Activated T-cell treated with anti-CD3 and anti-CD28 coated beads, Interleukin-2, amount 50 U/mL, for 24 hours (primary cell): ENCODE data around the gene PRICKLE2.

ENCODE experiments used
- DNase-seq: peaks from one replicate; pipeline ENCODE4 v3.0.0-alpha.2; 2020
- H3K27ac Mint-ChIP-seq: 2 replicates; pipeline ENCODE4 v1.8.0; 2020; ENCODE audit warnings: mild to moderate bottlenecking, mixed read lengths
- H3K27me3 Mint-ChIP-seq: 2 replicates; pipeline ENCODE4 v1.8.0; 2020; ENCODE audit warnings: mixed read lengths
- H3K36me3 Mint-ChIP-seq: 2 replicates; pipeline ENCODE4 v1.8.0; 2020; ENCODE audit warnings: low read depth, mixed read lengths
- H3K4me1 Mint-ChIP-seq: 2 replicates; pipeline ENCODE4 v1.8.0; 2020; ENCODE audit warnings: low read depth, mixed read lengths
- H3K4me3 Mint-ChIP-seq: 2 replicates; pipeline ENCODE4 v1.8.0; 2020; ENCODE audit warnings: mild to moderate bottlenecking, moderate library complexity, mixed read lengths
- H3K9me3 Mint-ChIP-seq: 2 replicates; pipeline ENCODE4 v1.8.0; 2020; ENCODE audit warnings: mixed read lengths

Gene PRICKLE2

DNA sequence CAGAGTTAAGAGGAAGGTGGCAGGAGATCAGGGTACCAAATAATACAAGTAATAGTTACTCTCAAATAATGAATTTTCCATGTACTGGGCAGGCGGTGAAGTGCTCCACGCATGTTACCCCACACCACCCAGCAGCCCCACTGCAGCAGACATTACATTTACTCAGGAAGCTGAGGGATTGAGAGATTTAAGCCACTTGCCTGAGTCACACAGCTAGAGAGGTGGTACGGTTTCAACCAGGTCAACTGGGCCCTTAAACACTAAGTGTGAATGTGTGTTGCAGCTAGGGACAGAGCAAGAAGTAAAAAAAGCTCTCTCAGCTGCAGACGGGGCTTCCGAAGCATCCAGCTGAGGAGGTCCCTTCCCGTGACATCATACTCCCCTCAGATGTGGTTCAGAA is 91.3 kb downstream of the PRICKLE2 start:
- H3K4me1 Mint-ChIP-seq, result no peaks in the 10 kb centered on the region
- no peaks in the 10 kb centered on the region for H3K9me3 Mint-ChIP-seq
- no peak overlapping the region for H3K27ac Mint-ChIP-seq
- no peak overlapping the region for H3K4me3 Mint-ChIP-seq
- no peak for DNase-seq
- no peaks in the 10 kb centered on the region for H3K27me3 Mint-ChIP-seq
- no peaks in the 10 kb centered on the region for H3K36me3 Mint-ChIP-seq

DNA sequence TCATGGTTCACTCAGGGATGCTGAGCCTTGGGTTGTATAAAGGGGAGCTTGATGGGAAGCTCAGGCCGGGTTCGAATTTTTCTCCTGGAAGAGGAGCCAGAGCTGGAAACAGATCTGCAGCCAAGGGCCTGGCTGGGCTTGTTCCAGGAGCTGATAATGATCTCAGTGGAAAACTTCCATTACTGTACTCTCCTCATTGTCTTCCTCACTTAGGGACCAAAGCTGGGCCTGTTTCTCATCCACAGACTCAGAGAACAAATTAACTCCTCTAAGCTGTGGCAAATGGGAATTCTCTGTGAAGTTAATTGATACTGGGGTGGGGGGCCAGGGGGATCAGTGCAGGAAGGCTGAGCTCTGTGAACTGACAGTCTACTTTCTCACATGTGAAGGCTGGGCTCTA is 92.0 kb downstream of the PRICKLE2 start:
- DNase-seq, result no peak
- no peaks in the 10 kb centered on the region for H3K36me3 Mint-ChIP-seq
- no peak overlapping the region for H3K27ac Mint-ChIP-seq
- H3K27me3 Mint-ChIP-seq, result no peaks in the 10 kb centered on the region
- H3K4me1 Mint-ChIP-seq, result no peaks in the 10 kb centered on the region
- no peak overlapping the region for H3K4me3 Mint-ChIP-seq
- H3K9me3 Mint-ChIP-seq, result no peaks in the 10 kb centered on the region

DNA sequence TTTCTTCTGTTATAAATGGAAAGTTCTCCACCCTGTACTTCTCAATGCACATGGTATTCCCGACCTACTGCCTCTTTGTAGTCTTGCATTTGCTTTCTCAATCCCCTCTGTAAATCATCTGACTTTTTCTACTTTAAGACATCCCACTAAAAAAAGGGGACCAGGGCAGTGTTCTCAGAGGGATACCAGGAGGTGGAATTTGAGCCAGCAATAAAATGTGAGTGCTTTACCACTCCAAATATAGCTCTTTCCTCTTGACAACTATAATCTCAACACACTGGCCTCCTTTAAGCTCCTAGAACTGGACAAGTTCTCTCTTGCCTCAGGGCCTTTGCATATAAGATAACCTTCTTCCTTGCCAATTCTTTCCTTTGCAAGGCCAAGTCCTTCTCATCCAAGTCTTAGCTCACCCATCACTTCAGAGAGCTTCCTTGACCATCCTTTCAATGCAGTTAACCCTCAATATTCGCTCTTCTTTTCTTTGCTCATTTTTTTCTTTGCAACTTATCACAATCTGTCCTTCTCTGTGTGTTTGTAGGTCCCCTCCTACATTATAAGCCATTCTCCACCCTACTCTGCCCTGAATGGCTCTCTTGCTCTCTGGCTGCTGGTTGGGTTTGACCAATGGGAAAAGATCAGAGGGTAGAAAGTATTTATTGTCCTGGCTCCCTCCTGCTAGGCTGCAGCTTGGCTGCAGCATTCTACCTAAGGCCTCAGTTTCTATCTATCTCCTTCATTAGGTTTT is 93.4 kb downstream of the PRICKLE2 start:
- H3K9me3 Mint-ChIP-seq, result no peaks in the 10 kb centered on the region
- no peak overlapping the region for H3K4me3 Mint-ChIP-seq
- no peaks in the 10 kb centered on the region for H3K4me1 Mint-ChIP-seq
- H3K27me3 Mint-ChIP-seq, result peaks cover 12% of the 10 kb centered on the region
- no peak for DNase-seq
- H3K27ac Mint-ChIP-seq, result no peak overlapping the region
- no peaks in the 10 kb centered on the region for H3K36me3 Mint-ChIP-seq

GRCh38 chr3:64130436-64130835 is 94.8 kb downstream of the PRICKLE2 start:
- Mint-ChIP-seq H3K27ac (no peak overlapping the region), H3K4me1 (no peaks in the 10 kb centered on the region), H3K36me3 (no peaks in the 10 kb centered on the region), H3K4me3 (no peak overlapping the region), H3K9me3 (no peaks in the 10 kb centered on the region), H3K27me3 (peaks cover 14% of the 10 kb centered on the region)
- no peak for DNase-seq

GRCh38 chr3:64129581-64129980 is 95.7 kb downstream of the PRICKLE2 start:
- no peak overlapping the region for H3K27ac Mint-ChIP-seq
- H3K4me1 Mint-ChIP-seq, result no peaks in the 10 kb centered on the region
- H3K27me3 Mint-ChIP-seq, result peaks cover 14% of the 10 kb centered on the region
- H3K9me3 Mint-ChIP-seq, result no peaks in the 10 kb centered on the region
- no peak for DNase-seq
- H3K4me3 Mint-ChIP-seq, result no peak overlapping the region
- no peaks in the 10 kb centered on the region for H3K36me3 Mint-ChIP-seq

DNA sequence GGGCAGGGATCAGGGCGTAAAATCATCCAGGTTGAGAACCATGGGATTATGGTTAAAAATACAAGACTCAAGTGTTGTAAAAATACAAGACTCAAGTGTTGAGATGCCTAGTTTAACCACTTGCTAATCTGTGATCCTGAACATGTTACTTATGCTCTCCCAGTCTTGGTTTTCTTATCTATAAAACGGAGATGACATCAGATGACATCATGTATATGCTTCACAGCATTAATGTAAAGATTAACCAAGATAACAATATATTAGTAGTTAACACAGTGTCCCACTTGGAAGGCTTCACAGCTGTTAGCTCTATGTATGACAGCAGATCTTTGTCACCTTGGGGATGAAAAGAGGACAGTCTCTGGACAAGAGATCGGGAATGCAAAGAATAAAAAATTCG is 96.2 kb downstream of the PRICKLE2 start:
- Mint-ChIP-seq H3K9me3 (no peaks in the 10 kb centered on the region), H3K27me3 (peaks cover 14% of the 10 kb centered on the region), H3K36me3 (no peaks in the 10 kb centered on the region), H3K4me1 (no peaks in the 10 kb centered on the region), H3K27ac (no peak overlapping the region), H3K4me3 (no peak overlapping the region)
- no peak for DNase-seq

- Mint-ChIP-seq H3K9me3 (no peaks in the 10 kb centered on the region), H3K27me3 (peaks cover 14% of the 10 kb centered on the region)
Measured at GRCh38 chr3:64125561-64125960, 99.7 kb downstream of the PRICKLE2 start.

GRCh38 chr3:64123931-64124330 is 101.3 kb downstream of the PRICKLE2 start:
- H3K9me3 Mint-ChIP-seq, result peaks cover 4% of the 10 kb centered on the region

More at GRCh38 chr3:64125561-64125960, 99.7 kb downstream of the PRICKLE2 start:
- Mint-ChIP-seq H3K36me3 (no peaks in the 10 kb centered on the region), H3K4me1 (no peaks in the 10 kb centered on the region), H3K27ac (no peak overlapping the region), H3K4me3 (no peak overlapping the region)
- no peak for DNase-seq

DNA sequence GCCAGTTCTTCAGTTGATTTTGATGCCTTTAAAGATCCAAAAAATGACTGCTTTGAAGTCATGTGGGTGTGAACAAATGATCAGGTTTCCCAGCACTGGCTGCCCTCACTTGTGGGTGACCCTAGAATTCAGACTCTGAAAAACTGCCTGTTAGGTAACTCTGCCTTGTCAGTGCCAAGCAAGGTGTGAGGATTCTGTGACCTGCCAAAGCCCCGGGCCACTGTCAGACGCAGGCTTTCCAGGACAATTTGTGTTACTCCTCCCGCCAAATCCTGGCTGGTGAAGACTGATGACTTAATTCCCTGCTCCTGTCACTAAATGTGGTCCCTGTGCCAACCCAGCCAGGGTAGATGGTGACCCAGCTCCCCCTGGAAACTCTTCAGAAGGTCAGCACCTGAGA is 102.8 kb downstream of the PRICKLE2 start:
- Mint-ChIP-seq H3K4me1 (no peaks in the 10 kb centered on the region), H3K27ac (no peak overlapping the region), H3K27me3 (peaks cover 14% of the 10 kb centered on the region), H3K9me3 (peaks cover 6% of the 10 kb centered on the region), H3K36me3 (no peaks in the 10 kb centered on the region), H3K4me3 (no peak overlapping the region)
- no peak for DNase-seq

More at GRCh38 chr3:64123931-64124330, 101.3 kb downstream of the PRICKLE2 start:
- no peak overlapping the region for H3K27ac Mint-ChIP-seq
- H3K36me3 Mint-ChIP-seq, result no peaks in the 10 kb centered on the region
- H3K27me3 Mint-ChIP-seq, result peaks cover 19% of the 10 kb centered on the region
- DNase-seq, result no peak
- H3K4me3 Mint-ChIP-seq, result no peak overlapping the region
- no peaks in the 10 kb centered on the region for H3K4me1 Mint-ChIP-seq

- Mint-ChIP-seq H3K4me1 (no peaks in the 10 kb centered on the region), H3K27ac (no peak overlapping the region), H3K36me3 (no peaks in the 10 kb centered on the region), H3K27me3 (peaks cover 8% of the 10 kb centered on the region), H3K4me3 (no peak overlapping the region), H3K9me3 (peaks cover 6% of the 10 kb centered on the region)
- DNase-seq, result no peak
Measured at GRCh38 chr3:64121750-64122311, 103.4 kb downstream of the PRICKLE2 start.

- Mint-ChIP-seq H3K4me3 (no peak overlapping the region), H3K27me3 (peaks cover 7% of the 10 kb centered on the region)
Measured at GRCh38 chr3:64120876-64121275, 104.4 kb downstream of the PRICKLE2 start.

DNA sequence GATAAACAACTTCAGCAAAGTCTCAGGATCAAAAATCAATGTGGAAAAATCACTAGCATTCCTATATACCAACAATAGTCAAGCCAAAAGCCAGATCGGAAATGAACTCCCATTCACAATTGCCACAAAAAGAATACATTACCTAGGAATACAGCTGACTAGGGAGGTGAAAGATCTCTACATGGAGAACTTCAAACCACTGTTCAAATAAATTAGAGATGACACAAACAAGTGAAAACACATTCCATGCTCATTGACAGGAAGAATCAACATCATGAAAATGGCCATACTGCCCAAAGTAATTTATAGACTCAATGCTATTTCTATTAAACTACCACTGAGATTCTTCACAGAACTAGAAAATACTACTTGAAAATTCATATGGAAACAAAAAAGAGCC is 107.8 kb downstream of the PRICKLE2 start:
- Mint-ChIP-seq H3K27me3 (peaks cover 17% of the 10 kb centered on the region), H3K27ac (no peak overlapping the region), H3K4me3 (no peak overlapping the region), H3K4me1 (no peaks in the 10 kb centered on the region), H3K9me3 (peaks cover 14% of the 10 kb centered on the region), H3K36me3 (no peaks in the 10 kb centered on the region)
- DNase-seq, result no peak

More at GRCh38 chr3:64120876-64121275, 104.4 kb downstream of the PRICKLE2 start:
- no peaks in the 10 kb centered on the region for H3K4me1 Mint-ChIP-seq
- no peaks in the 10 kb centered on the region for H3K36me3 Mint-ChIP-seq
- no peak overlapping the region for H3K27ac Mint-ChIP-seq
- no peak for DNase-seq
- peaks cover 7% of the 10 kb centered on the region for H3K9me3 Mint-ChIP-seq

GRCh38 chr3:64114651-64115050 is 110.6 kb downstream of the PRICKLE2 start:
- peaks cover 24% of the 10 kb centered on the region for H3K27me3 Mint-ChIP-seq
- no peak overlapping the region for H3K4me3 Mint-ChIP-seq
- H3K4me1 Mint-ChIP-seq, result no peaks in the 10 kb centered on the region
- no peak overlapping the region for H3K27ac Mint-ChIP-seq
- peaks cover 14% of the 10 kb centered on the region for H3K9me3 Mint-ChIP-seq
- H3K36me3 Mint-ChIP-seq, result no peaks in the 10 kb centered on the region
- no peak for DNase-seq

DNA sequence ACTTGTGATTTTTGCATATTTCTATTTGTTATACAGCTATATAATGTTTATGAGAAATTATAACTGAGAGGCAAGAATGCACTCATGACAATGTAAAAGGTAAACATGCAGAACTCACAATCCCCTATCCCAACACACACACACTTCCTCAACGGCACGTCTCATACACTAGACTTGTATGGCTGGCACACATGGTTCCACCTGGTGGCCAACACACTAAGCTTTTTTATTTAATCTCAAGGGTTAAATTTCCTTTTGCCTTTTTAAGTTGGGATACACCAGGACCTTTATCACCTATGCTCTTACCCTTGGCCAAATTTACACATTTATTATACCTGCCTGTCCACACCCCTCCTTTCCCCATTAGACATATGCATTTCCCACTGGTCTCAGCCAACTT is 113.4 kb downstream of the PRICKLE2 start:
- Mint-ChIP-seq H3K36me3 (no peaks in the 10 kb centered on the region), H3K4me1 (no peaks in the 10 kb centered on the region), H3K27ac (no peak overlapping the region), H3K4me3 (no peak overlapping the region), H3K9me3 (peaks cover 8% of the 10 kb centered on the region), H3K27me3 (peaks cover 27% of the 10 kb centered on the region)
- no peak for DNase-seq

DNA sequence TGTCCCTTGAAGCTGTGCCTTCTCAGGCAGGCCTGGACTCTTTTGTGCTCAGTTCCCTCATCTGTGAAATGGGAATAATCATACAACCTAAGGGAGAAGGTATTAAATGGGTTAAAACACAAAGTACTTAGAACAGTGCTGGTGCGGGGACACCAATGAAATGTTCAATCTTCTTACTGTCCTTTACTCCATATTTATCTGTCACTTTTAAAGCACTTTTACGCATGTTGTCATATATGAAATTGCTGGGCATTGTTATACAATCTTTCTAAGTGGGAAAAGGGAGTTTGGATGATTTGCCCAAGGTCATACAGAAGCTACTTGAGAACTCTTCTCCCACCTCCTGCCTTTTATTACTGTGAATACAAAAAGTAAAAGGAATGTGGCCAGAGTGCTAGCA is 114.2 kb downstream of the PRICKLE2 start:
- no peaks in the 10 kb centered on the region for H3K4me1 Mint-ChIP-seq
- no peaks in the 10 kb centered on the region for H3K36me3 Mint-ChIP-seq
- no peak overlapping the region for H3K4me3 Mint-ChIP-seq
- no peak overlapping the region for H3K27ac Mint-ChIP-seq
- H3K9me3 Mint-ChIP-seq, result peaks cover 8% of the 10 kb centered on the region
- no peak for DNase-seq
- peaks cover 27% of the 10 kb centered on the region for H3K27me3 Mint-ChIP-seq
